BLaER1 (cell line): ENCODE results near the gene PCSK5.

Source experiments
- H3K27ac ChIP-seq: shearing (Covaris generic); formaldehyde crosslinking; 2 replicates; pipeline ENCODE4 v1.8.1; 2022
- H3K27me3 ChIP-seq: shearing (Covaris generic); formaldehyde crosslinking; 2 replicates; pipeline ENCODE4 v1.8.1; 2022
- H3K36me3 ChIP-seq: shearing (Covaris generic); formaldehyde crosslinking; 2 replicates; pipeline ENCODE4 v1.8.1; 2022
- H3K4me1 ChIP-seq: shearing (Covaris generic); formaldehyde crosslinking; 2 replicates; pipeline ENCODE4 v1.8.1; 2022
- H3K4me2 ChIP-seq: shearing (Covaris generic); formaldehyde crosslinking; 2 replicates; pipeline ENCODE4 v1.8.1; 2022
- H3K4me3 ChIP-seq: shearing (Covaris generic); formaldehyde crosslinking; 2 replicates; pipeline ENCODE4 v1.8.1; 2022
- H3K9ac ChIP-seq: shearing (Covaris generic); formaldehyde crosslinking; 2 replicates; pipeline ENCODE4 v1.8.1; 2022
- H3K9me3 ChIP-seq: shearing (Covaris generic); formaldehyde crosslinking; 2 replicates; pipeline ENCODE4 v1.8.1; 2022
- H4K20me1 ChIP-seq: shearing (Covaris generic); formaldehyde crosslinking; 2 replicates; pipeline ENCODE4 v1.8.1; 2022
- Cebpa-rat ChIP-seq: shearing (Covaris generic); IDR thresholded peaks from 2 replicates; pipeline ENCODE4 v1.8.1; 2022

The PCSK5 gene

DNA sequence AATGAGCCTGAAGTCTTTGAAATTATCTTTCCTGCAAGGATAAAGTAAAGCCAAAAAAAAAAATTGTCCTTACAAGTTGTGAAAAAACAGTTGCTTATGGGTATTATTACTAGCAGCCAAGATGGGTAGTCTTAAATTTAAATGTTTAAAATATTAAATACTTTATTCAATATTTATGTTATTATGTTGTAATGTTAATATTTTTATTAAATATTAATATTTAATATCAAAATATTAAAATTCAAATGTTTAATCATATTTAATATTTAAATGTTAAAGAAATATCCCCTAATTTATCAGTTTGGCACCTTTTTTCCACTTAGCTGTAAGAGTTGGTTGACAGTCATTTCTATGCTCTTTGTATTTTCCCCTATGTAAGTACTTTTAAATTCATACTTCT, 86.1 kb downstream of the PCSK5 start:
- H3K9me3 ChIP-seq: no peaks in the 10 kb centered on the region
- H3K4me2 ChIP-seq: no peak overlapping the region
- H3K4me1 ChIP-seq: no peaks in the 10 kb centered on the region
- H3K9ac ChIP-seq: no peak overlapping the region
- H3K27me3 ChIP-seq: no peaks in the 10 kb centered on the region
- H4K20me1 ChIP-seq: no peaks in the 10 kb centered on the region
- H3K4me3 ChIP-seq: no peak overlapping the region
- no peak for TF ChIP-seq Cebpa-rat
- no peak overlapping the region for H3K27ac ChIP-seq
- no peaks in the 10 kb centered on the region for H3K36me3 ChIP-seq

DNA sequence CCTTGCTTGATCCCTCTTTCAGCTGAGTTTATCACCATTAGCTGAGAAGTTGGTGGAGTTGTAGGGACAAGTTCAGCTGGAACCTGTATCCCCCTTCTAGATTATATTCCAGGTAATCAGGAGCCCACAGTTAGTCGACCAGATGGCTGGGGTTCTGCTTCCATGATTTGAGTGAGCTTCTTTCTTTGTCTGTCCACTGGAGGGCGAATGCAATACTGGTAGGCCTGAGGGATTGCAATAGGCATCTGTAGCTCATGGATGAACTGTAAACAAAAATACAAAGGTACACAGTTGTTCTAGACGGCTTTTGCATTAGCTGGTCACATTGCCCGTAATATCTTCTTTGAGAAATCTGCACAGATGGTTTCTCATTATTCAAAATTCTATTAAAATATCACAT, 88.9 kb downstream of the PCSK5 start:
- no peaks in the 10 kb centered on the region for H3K4me1 ChIP-seq
- no peaks in the 10 kb centered on the region for H4K20me1 ChIP-seq
- no peaks in the 10 kb centered on the region for H3K9me3 ChIP-seq
- TF ChIP-seq Cebpa-rat: no peak
- no peaks in the 10 kb centered on the region for H3K36me3 ChIP-seq
- H3K27me3 ChIP-seq: no peaks in the 10 kb centered on the region
- no peak overlapping the region for H3K27ac ChIP-seq
- H3K4me2 ChIP-seq: no peak overlapping the region
- H3K4me3 ChIP-seq: no peak overlapping the region
- no peak overlapping the region for H3K9ac ChIP-seq

DNA sequence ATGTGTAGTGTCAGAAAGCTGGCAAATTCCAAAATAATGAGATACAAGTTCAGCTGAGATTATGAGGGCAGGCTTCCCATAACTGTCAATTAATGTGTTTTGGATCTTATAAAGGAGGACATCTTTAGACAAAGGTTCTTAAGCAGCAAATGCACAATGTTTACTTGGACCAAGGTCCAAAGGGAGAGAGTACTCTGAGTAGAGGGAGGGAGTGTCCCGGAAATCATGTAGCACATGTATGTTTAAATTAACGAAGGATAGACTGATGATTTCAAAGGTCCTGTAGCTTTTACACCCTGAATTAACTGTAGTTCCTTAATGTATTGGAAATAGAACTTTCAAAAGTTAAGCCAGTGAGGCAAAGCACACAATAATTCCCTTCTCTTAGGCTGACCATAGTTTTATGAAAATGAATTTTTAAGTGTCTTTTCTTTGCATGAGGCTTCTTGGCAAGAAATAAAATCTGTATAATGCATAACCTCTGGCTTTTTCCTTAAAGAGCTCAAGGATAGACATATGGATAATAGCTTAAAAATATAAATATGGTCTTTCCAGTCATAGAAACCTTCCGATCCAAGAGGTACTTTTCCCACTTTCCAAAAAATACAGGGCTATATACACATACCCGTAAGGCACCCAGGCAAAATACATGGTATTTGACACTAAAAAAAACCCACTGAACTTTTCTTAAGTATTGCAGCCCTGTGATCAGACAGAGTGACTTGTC, 93.0 kb downstream of the PCSK5 start:
- H3K9me3 ChIP-seq: no peaks in the 10 kb centered on the region
- TF ChIP-seq Cebpa-rat: no peak
- no peaks in the 10 kb centered on the region for H3K36me3 ChIP-seq
- H3K27me3 ChIP-seq: no peaks in the 10 kb centered on the region
- H3K27ac ChIP-seq: no peak overlapping the region
- H3K4me1 ChIP-seq: no peaks in the 10 kb centered on the region
- no peak overlapping the region for H3K4me3 ChIP-seq
- no peaks in the 10 kb centered on the region for H4K20me1 ChIP-seq
- H3K4me2 ChIP-seq: no peak overlapping the region
- H3K9ac ChIP-seq: no peak overlapping the region

DNA sequence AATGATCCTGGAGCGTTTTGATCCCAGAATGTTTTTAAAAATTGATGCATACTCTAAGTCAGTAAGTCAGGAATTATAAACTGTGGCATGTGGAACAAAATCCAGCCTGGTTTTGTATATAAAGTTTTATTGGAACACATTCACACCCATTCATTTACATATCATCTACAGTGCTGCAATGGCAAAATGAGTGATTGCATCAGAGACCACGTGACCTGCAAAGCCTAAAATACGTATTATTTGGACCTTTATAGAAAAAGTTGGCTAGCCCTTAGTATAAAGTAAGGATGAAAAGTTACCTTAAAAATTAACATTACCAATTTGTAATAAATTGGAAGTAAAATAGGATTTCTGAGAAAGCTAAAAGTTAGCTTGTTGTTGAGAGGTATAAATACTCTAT, 95.0 kb downstream of the PCSK5 start:
- Histone ChIP-seq H3K9ac (no peak overlapping the region), H3K4me3 (no peak overlapping the region), H3K27me3 (no peaks in the 10 kb centered on the region), H3K36me3 (no peaks in the 10 kb centered on the region), H3K27ac (no peak overlapping the region), H3K4me1 (no peaks in the 10 kb centered on the region), H4K20me1 (no peaks in the 10 kb centered on the region), H3K9me3 (no peaks in the 10 kb centered on the region), H3K4me2 (no peak overlapping the region)
- TF ChIP-seq Cebpa-rat: no peak

GRCh38 chr9:75988663-75989062, 98.2 kb downstream of the PCSK5 start:
- Histone ChIP-seq H3K36me3 (no peaks in the 10 kb centered on the region), H3K27me3 (no peaks in the 10 kb centered on the region), H3K9me3 (no peaks in the 10 kb centered on the region), H3K4me3 (no peak overlapping the region), H3K4me1 (no peaks in the 10 kb centered on the region), H4K20me1 (no peaks in the 10 kb centered on the region), H3K27ac (no peak overlapping the region), H3K4me2 (no peak overlapping the region), H3K9ac (no peak overlapping the region)
- no peak for TF ChIP-seq Cebpa-rat

GRCh38 chr9:75990156-75990555, 99.7 kb downstream of the PCSK5 start:
- H3K36me3 ChIP-seq: no peaks in the 10 kb centered on the region
- H3K9me3 ChIP-seq: no peaks in the 10 kb centered on the region
- no peaks in the 10 kb centered on the region for H3K27me3 ChIP-seq
- H3K4me2 ChIP-seq: no peak overlapping the region
- H3K27ac ChIP-seq: no peak overlapping the region
- TF ChIP-seq Cebpa-rat: no peak
- no peaks in the 10 kb centered on the region for H3K4me1 ChIP-seq
- H4K20me1 ChIP-seq: no peaks in the 10 kb centered on the region
- H3K9ac ChIP-seq: no peak overlapping the region
- H3K4me3 ChIP-seq: no peak overlapping the region

DNA sequence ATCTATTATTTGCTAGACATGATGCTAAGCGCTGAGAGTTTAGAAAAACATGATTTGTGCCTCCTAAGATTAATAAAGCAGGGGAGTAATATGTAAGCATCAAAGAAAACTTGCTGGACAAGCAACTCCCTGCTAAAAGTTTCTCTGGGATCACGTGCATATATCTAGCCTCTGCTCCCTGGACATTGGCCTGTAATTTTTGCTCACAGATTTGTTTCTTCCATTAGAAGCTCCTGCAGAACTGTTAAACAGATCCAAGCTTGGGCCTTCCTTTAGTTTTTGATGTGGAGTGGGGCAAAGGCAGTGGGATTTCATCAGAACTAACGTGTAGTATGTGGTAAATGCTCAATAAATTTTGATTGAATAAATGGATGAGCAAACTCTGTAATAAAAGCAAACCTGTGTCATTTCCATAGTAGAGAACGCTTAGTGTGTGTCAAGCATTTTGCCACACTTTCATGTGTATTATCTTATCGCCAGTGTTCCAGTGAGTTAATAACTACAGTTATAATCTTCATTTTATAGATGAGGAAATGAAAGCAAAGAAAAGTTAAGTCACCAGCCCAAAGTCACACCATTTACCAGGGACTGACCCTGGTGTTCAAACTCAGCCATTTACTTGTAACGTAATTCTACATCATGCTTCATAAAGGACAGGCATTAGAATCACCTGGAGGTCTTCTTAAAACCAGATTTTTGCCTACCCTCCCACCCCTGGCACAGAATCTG, 100.3 kb downstream of the PCSK5 start:
- Histone ChIP-seq H3K4me3 (no peak overlapping the region), H3K36me3 (no peaks in the 10 kb centered on the region), H3K27me3 (no peaks in the 10 kb centered on the region), H4K20me1 (no peaks in the 10 kb centered on the region), H3K4me2 (no peak overlapping the region), H3K27ac (no peak overlapping the region), H3K9me3 (no peaks in the 10 kb centered on the region), H3K4me1 (no peaks in the 10 kb centered on the region), H3K9ac (no peak overlapping the region)
- no peak for TF ChIP-seq Cebpa-rat

GRCh38 chr9:75992482-75993206, 102.2 kb downstream of the PCSK5 start:
- Histone ChIP-seq H3K36me3 (no peaks in the 10 kb centered on the region), H3K27me3 (no peaks in the 10 kb centered on the region), H3K4me2 (no peak overlapping the region), H3K4me3 (no peak overlapping the region), H4K20me1 (no peaks in the 10 kb centered on the region), H3K27ac (no peak overlapping the region), H3K9ac (no peak overlapping the region), H3K9me3 (no peaks in the 10 kb centered on the region), H3K4me1 (no peaks in the 10 kb centered on the region)
- TF ChIP-seq Cebpa-rat: no peak

DNA sequence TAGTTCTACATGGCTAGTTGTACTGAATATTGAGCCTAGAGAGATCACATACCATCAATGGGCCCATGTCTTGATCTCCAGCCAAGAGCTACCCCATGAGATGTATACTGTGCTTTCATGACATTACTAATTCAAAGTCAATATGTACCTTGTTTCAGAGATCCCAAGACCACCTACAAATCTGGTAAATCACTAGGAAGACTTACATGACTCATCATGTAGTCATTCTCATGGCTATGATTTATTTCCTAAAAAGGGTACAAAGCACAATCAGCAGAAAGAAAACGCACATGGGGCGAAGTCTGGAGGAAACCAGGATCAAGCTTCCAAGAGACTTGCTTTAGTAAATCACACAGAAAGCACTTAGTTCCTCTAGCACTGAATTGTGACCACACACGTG, 103.0 kb downstream of the PCSK5 start:
- TF ChIP-seq Cebpa-rat: no peak
- Histone ChIP-seq H3K4me1 (no peaks in the 10 kb centered on the region), H3K4me2 (no peak overlapping the region), H3K36me3 (no peaks in the 10 kb centered on the region), H3K9me3 (no peaks in the 10 kb centered on the region), H3K27me3 (no peaks in the 10 kb centered on the region), H3K9ac (no peak overlapping the region), H3K4me3 (no peak overlapping the region), H4K20me1 (no peaks in the 10 kb centered on the region), H3K27ac (no peak overlapping the region)

GRCh38 chr9:75995066-75995465, 104.6 kb downstream of the PCSK5 start:
- no peaks in the 10 kb centered on the region for H3K4me1 ChIP-seq
- H3K27me3 ChIP-seq: no peaks in the 10 kb centered on the region
- H3K36me3 ChIP-seq: no peaks in the 10 kb centered on the region
- no peak for TF ChIP-seq Cebpa-rat
- no peaks in the 10 kb centered on the region for H3K9me3 ChIP-seq
- H3K4me3 ChIP-seq: no peak overlapping the region
- H3K27ac ChIP-seq: no peak overlapping the region
- H3K4me2 ChIP-seq: no peak overlapping the region
- no peaks in the 10 kb centered on the region for H4K20me1 ChIP-seq
- no peak overlapping the region for H3K9ac ChIP-seq
